SK-N-SH (cell line): ENCODE measurements around the gene KRTAP22-1.

Source experiments
- EP300 ChIP-seq, 2 experiments: IDR thresholded peaks; 2 replicates each; pipeline versions ENCODE4 v1.4.0 to v1.6.1; 2012; ENCODE audit warnings: borderline replicate concordance in 1 of 2, low read depth in 1 of 2, low read length in 1 of 2
- NFIC ChIP-seq: IDR thresholded peaks from 2 replicates; pipeline ENCODE4 v1.4.0; 2012; ENCODE audit warnings: borderline replicate concordance
- SMC3 ChIP-seq: IDR thresholded peaks from 2 replicates; pipeline ENCODE4 v1.6.1; 2012; ENCODE audit warnings: low read depth, low read length, improper control_type of control experiment
- TF ChIP-seq, protein P1 (sequence below): fragments of 200-600 bp; sonication (generic); IDR thresholded peaks from 2 replicates; pipeline ENCODE4 v1.6.1; 2017; ENCODE audit warnings: antibody characterized with exemption, mild to moderate bottlenecking, moderate library complexity
- TF ChIP-seq, protein P2 (sequence below): IDR thresholded peaks from 2 replicates; pipeline ENCODE4 v1.4.0; 2012; ENCODE audit warnings: low read depth
- TF ChIP-seq, protein P3 (sequence below): IDR thresholded peaks from 2 replicates; pipeline ENCODE4; 2012

DNA sequence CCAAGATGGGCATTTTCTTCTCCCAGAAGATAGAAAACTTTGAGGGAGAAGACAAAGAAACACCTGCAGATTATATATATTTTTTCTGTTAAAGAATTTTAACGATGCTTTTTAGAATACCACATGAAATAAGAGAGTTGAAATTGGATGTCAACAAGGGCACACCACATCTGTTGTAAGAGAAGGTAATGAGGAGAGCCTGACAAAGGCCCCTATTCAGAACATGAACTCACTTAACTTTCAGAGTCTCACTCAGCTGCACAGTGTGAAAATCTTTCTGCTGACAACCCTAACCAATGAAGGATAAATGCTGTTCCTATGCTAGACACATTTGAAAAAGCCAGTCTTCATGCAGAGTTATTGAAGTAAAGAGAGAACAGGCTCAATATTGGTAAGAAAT lies 18.0 kb upstream of the KRTAP22-1 start:
- TF ChIP-seq, protein P1, sequence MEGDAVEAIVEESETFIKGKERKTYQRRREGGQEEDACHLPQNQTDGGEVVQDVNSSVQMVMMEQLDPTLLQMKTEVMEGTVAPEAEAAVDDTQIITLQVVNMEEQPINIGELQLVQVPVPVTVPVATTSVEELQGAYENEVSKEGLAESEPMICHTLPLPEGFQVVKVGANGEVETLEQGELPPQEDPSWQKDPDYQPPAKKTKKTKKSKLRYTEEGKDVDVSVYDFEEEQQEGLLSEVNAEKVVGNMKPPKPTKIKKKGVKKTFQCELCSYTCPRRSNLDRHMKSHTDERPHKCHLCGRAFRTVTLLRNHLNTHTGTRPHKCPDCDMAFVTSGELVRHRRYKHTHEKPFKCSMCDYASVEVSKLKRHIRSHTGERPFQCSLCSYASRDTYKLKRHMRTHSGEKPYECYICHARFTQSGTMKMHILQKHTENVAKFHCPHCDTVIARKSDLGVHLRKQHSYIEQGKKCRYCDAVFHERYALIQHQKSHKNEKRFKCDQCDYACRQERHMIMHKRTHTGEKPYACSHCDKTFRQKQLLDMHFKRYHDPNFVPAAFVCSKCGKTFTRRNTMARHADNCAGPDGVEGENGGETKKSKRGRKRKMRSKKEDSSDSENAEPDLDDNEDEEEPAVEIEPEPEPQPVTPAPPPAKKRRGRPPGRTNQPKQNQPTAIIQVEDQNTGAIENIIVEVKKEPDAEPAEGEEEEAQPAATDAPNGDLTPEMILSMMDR = no peak
- TF ChIP-seq SMC3 (no peak), EP300 (IDR thresholded peaks at IDR 0.05; ENCODE audit: borderline replicate concordance in 1 of 2, low read depth in 1 of 2, low read length in 1 of 2) (no peak), NFIC (no peak)
- TF ChIP-seq, protein P2, sequence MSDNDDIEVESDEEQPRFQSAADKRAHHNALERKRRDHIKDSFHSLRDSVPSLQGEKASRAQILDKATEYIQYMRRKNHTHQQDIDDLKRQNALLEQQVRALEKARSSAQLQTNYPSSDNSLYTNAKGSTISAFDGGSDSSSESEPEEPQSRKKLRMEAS = no peak
- TF ChIP-seq, protein P3, sequence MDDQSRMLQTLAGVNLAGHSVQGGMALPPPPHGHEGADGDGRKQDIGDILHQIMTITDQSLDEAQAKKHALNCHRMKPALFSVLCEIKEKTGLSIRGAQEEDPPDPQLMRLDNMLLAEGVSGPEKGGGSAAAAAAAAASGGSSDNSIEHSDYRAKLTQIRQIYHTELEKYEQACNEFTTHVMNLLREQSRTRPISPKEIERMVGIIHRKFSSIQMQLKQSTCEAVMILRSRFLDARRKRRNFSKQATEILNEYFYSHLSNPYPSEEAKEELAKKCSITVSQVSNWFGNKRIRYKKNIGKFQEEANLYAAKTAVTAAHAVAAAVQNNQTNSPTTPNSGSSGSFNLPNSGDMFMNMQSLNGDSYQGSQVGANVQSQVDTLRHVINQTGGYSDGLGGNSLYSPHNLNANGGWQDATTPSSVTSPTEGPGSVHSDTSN = no peak
